Body of pancreas (tissue), 4 donors: ENCODE measurements around the gene IQCF6.

Experiments used
- CTCF ChIP-seq, 7 experiments: fragments of 450-650 bp in 4 of 7; fragments of 200-600 bp in 3 of 7; sonication (generic) in 3 of 7; IDR thresholded peaks; one replicate each; pipeline ENCODE4 v1.5.1; 2016 to 2019; ENCODE audit warnings: antibody characterized with exemption in 7 of 7
- POLR2A ChIP-seq, 3 donors: fragments of 450-650 bp; IDR thresholded peaks; one replicate each; pipeline ENCODE4 v1.6.1; 2016; ENCODE audit warnings: antibody characterized with exemption in 3 of 3, mild to moderate bottlenecking in 2 of 3

GRCh38 chr3:51794206-51794605 lies 15.2 kb upstream of the IQCF6 start:
- no peak for TF ChIP-seq CTCF (IDR thresholded peaks at IDR 0.05)
- TF ChIP-seq POLR2A (IDR thresholded peaks at IDR 0.05), result no peak
